ENCODE data around the gene PTPN18.

PTPN18 gene

DNA sequence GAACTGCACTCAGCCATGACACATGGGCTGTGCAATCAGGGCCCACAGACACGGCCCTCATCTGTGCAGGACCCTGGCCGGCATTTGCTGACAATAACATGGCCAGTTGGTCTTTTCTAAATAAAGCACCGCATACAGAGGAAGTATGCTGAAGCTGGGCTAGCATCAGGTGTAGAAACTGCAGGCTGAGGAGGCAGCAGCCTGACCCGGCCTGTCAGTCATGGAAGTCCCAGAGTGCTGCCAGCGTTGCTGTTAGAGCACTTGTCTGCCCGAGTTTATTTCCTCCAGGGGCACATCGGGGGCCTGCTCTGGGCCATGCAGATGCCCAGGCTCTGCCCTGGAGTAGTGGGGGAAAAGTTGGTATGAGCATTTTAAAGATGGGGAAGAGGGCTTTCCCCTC is 4.1 kb upstream of the PTPN18 start:
- Histone ChIP-seq H3K27ac (replicated peaks) (no peak overlapping the region), H3K27me3 (ENCODE audit: insufficient read depth, poor library complexity, severe bottlenecking) (no peaks in the 10 kb centered on the region), H3K4me3 (replicated peaks; ENCODE audit: insufficient read depth, low read length) (no peak overlapping the region)
- TF ChIP-seq SPI1 (IDR thresholded peaks at IDR 0.05; ENCODE audit: borderline replicate concordance, low read depth) (no peak), POLR2AphosphoS5 (IDR thresholded peaks at IDR 0.05; ENCODE audit: low read depth) (no peak), GABPA (IDR thresholded peaks at IDR 0.05; ENCODE audit: low read depth) (no peak)
- TF ChIP-seq, protein P1, sequence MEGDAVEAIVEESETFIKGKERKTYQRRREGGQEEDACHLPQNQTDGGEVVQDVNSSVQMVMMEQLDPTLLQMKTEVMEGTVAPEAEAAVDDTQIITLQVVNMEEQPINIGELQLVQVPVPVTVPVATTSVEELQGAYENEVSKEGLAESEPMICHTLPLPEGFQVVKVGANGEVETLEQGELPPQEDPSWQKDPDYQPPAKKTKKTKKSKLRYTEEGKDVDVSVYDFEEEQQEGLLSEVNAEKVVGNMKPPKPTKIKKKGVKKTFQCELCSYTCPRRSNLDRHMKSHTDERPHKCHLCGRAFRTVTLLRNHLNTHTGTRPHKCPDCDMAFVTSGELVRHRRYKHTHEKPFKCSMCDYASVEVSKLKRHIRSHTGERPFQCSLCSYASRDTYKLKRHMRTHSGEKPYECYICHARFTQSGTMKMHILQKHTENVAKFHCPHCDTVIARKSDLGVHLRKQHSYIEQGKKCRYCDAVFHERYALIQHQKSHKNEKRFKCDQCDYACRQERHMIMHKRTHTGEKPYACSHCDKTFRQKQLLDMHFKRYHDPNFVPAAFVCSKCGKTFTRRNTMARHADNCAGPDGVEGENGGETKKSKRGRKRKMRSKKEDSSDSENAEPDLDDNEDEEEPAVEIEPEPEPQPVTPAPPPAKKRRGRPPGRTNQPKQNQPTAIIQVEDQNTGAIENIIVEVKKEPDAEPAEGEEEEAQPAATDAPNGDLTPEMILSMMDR (IDR thresholded peaks at IDR 0.05; ENCODE audit: insufficient read depth, low read length) = no peak
- TF ChIP-seq, protein P2, sequence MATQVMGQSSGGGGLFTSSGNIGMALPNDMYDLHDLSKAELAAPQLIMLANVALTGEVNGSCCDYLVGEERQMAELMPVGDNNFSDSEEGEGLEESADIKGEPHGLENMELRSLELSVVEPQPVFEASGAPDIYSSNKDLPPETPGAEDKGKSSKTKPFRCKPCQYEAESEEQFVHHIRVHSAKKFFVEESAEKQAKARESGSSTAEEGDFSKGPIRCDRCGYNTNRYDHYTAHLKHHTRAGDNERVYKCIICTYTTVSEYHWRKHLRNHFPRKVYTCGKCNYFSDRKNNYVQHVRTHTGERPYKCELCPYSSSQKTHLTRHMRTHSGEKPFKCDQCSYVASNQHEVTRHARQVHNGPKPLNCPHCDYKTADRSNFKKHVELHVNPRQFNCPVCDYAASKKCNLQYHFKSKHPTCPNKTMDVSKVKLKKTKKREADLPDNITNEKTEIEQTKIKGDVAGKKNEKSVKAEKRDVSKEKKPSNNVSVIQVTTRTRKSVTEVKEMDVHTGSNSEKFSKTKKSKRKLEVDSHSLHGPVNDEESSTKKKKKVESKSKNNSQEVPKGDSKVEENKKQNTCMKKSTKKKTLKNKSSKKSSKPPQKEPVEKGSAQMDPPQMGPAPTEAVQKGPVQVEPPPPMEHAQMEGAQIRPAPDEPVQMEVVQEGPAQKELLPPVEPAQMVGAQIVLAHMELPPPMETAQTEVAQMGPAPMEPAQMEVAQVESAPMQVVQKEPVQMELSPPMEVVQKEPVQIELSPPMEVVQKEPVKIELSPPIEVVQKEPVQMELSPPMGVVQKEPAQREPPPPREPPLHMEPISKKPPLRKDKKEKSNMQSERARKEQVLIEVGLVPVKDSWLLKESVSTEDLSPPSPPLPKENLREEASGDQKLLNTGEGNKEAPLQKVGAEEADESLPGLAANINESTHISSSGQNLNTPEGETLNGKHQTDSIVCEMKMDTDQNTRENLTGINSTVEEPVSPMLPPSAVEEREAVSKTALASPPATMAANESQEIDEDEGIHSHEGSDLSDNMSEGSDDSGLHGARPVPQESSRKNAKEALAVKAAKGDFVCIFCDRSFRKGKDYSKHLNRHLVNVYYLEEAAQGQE (IDR thresholded peaks at IDR 0.05; ENCODE audit: insufficient replicate concordance, low read depth) = no peak
- DNase-seq (ENCODE audit: low read depth in 1 of 2, low spot score in 1 of 2) = no peak

DNA sequence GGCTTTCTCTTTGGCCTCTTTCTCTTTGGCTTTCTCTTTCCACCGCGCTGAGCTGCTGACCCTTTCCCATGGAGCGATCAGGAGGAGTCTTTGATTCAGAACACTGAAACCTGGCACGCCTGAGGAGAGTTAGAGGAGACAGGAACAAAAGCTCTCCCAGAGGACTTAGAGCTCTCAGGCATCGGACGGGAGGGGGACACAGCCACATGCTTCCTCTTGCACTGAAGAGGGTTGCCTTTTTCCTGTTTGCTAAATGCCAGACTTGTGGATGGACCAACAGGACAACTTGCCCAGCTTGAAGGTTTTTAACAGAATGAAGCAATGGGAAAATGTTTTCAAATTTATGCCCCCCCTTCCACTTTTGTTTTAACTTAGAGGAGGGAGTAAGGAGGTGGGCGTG is 3.6 kb upstream of the PTPN18 start:
- H3K27ac ChIP-seq (replicated peaks) = 0 out of 2 replicates have a peak overlapping the region, but pooled peaks have one; percentile 11
- peak in 1 of 2 experiments; percentile 39 for DNase-seq (ENCODE audit: low read depth in 1 of 2, low spot score in 1 of 2)
- TF ChIP-seq, protein P2 (IDR thresholded peaks at IDR 0.05; ENCODE audit: insufficient replicate concordance, low read depth) = no peak
- TF ChIP-seq GABPA (IDR thresholded peaks at IDR 0.05; ENCODE audit: low read depth) (no peak), POLR2AphosphoS5 (IDR thresholded peaks at IDR 0.05; ENCODE audit: low read depth) (no peak), SPI1 (IDR thresholded peaks at IDR 0.05; ENCODE audit: borderline replicate concordance, low read depth) (no peak)
- TF ChIP-seq, protein P1 (IDR thresholded peaks at IDR 0.05; ENCODE audit: insufficient read depth, low read length) = no peak
- H3K4me3 ChIP-seq (replicated peaks; ENCODE audit: insufficient read depth, low read length) = no peak overlapping the region
- no peaks in the 10 kb centered on the region for H3K27me3 ChIP-seq (ENCODE audit: insufficient read depth, poor library complexity, severe bottlenecking)

DNA sequence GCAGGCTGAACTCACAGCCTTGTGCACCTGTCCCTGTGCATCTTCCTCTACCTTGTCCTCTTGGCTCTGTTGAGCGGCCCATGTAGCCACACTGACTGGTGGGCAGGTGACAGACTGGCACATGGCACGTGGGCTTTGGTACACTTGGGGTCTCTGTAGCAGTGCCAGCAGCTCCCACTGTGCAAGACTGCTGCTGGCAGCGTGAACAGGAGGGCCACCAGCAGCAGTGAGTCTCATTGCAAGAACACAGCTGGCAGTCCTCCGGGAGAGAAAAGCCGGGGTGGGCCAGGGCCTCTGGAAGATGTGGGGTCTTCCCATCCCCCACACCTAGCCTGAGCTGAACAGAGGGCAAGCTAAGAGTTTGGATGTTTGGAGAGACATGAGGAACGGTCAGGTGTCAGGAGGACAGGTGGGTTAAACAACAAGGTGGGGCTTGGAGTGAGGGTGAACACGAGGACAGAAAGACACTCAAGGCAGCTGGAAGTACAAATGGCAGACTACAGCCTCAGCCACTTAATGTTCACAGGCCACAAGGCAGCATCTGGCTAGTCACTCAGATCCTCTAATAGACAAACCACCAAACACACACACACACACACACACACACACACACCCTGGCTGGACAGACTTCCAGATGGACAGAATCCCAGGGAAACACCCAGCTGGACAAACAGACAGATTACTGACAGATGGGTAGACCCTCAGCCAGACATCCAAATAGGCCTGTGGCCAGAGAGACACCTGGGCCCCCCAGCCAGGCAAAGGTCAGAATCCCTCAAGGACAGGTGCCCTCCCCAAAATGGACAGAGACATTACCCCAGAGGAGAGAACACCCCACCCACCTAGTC is 2.3 kb upstream of the PTPN18 start:
- DNase-seq (ENCODE audit: low read depth in 1 of 2, low spot score in 1 of 2) = no peak
- TF ChIP-seq, protein P1 (IDR thresholded peaks at IDR 0.05; ENCODE audit: insufficient read depth, low read length) = no peak
- TF ChIP-seq POLR2AphosphoS5 (IDR thresholded peaks at IDR 0.05; ENCODE audit: low read depth) = no peak
- no peak for TF ChIP-seq GABPA (IDR thresholded peaks at IDR 0.05; ENCODE audit: low read depth)
- TF ChIP-seq SPI1 (IDR thresholded peaks at IDR 0.05; ENCODE audit: borderline replicate concordance, low read depth) = no peak
- TF ChIP-seq, protein P2 (IDR thresholded peaks at IDR 0.05; ENCODE audit: insufficient replicate concordance, low read depth) = no peak
- H3K27ac ChIP-seq (replicated peaks) = no peak overlapping the region
- no peaks in the 10 kb centered on the region for H3K27me3 ChIP-seq (ENCODE audit: insufficient read depth, poor library complexity, severe bottlenecking)
- H3K4me3 ChIP-seq (replicated peaks; ENCODE audit: insufficient read depth, low read length) = no peak overlapping the region
